Measurements from ENCODE around the gene GABRP.
"Not testable (repeated sequence)": the region's sequence is repeated elsewhere in the genome, so short reads cannot be mapped to it uniquely, and the experiment has no call there.

Gene GABRP

DNA sequence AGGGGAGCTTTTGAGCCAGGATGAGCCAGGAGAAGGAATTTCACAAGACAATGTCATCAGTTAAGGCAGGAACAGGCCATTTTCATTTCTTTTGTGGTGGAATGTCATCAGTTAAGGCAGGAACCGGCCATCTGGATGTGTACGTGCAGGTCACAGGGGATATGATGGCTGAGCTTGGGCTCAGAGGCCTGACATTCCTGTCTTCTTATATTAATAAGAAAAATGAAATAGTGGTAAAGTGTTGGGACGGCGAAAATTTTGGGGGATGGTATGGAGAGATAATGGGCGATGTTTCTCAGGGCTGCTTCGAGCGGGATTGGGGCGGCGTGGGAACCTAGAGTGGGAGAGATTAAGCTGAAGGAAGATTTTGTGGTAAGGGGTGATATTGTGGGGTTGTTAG lies 21.2 kb upstream of the GABRP start:
- H3K4me2 ChIP-seq (ENCODE audit: low read length): not testable (repeated sequence)

DNA sequence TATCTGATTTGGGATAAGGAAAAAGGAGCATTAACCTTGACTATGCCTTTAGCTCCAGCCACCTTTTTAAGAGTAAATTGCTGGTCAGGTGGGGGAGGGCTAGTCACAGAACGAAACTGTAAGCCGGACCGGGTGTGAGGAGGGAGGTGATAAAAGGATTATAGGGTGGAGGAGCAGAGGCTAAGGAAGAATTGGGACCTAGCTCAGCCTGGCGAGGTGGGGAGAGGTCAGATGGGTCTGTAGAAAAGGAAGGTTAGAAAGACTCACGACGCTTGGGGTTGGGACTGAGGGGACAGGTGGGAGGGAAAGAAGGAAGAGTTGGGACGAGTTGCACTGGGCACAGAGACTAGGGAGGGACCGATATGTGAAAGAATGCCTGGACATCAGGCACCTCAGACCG lies 17.7 kb upstream of the GABRP start:
- H3K27me3 ChIP-seq (ENCODE audit: insufficient read depth, low read length); H4K8ac ChIP-seq (ENCODE audit: low read depth, low read length); H3K9ac ChIP-seq (ENCODE audit: low read length); H2AK5ac ChIP-seq (ENCODE audit: low read length); H3K36me3 ChIP-seq (ENCODE audit: control insufficient read depth in 1 of 2, insufficient read depth in 2 of 2, low read length in 2 of 2); H3K4me2 ChIP-seq (ENCODE audit: low read length); H2AFZ ChIP-seq (ENCODE audit: insufficient read depth, low read length, poor library complexity); H3K18ac ChIP-seq (ENCODE audit: low read length); H3K79me1 ChIP-seq (ENCODE audit: low read length); H3K4ac ChIP-seq (ENCODE audit: low read depth, low read length); H3K9me3 ChIP-seq (ENCODE audit: insufficient read depth, low read depth, low read length); H3K4me3 ChIP-seq (ENCODE audit: low read depth, low read length); H4K12ac ChIP-seq (ENCODE audit: low read depth, low read length); H2BK5ac ChIP-seq (ENCODE audit: low read depth, low read length, poor library complexity); H3K27ac ChIP-seq (ENCODE audit: low read depth, low read length); H3K23ac ChIP-seq (ENCODE audit: low read length); H2BK12ac ChIP-seq (ENCODE audit: low read length); H2BK120ac ChIP-seq (ENCODE audit: insufficient read depth, low read length, poor library complexity); H3K79me2 ChIP-seq (ENCODE audit: control insufficient read depth, insufficient read depth, low read length, poor library complexity); DNase-seq; H4K91ac ChIP-seq (ENCODE audit: low read depth, low read length); H3K14ac ChIP-seq (ENCODE audit: low read length): not testable (repeated sequence)
- no CpG with 5 or more reads among the region's 9 CpGs for WGBS (ENCODE audit: extremely low coverage, insufficient coverage, insufficient read length)
- H3K4me1 ChIP-seq (ENCODE audit: control insufficient read depth in 1 of 2, insufficient read depth in 2 of 2, low read length in 2 of 2): peaks cover 17 to 18% of the 10 kb centered on the region in 2 experiments

More for the DNA sequence above, 21.2 kb upstream of the GABRP start:
- H2BK12ac ChIP-seq (ENCODE audit: low read length); H3K14ac ChIP-seq (ENCODE audit: low read length); H4K8ac ChIP-seq (ENCODE audit: low read depth, low read length); H3K79me2 ChIP-seq (ENCODE audit: control insufficient read depth, insufficient read depth, low read length, poor library complexity); H3K27ac ChIP-seq (ENCODE audit: low read depth, low read length); H2AFZ ChIP-seq (ENCODE audit: insufficient read depth, low read length, poor library complexity); H2BK120ac ChIP-seq (ENCODE audit: insufficient read depth, low read length, poor library complexity); H2AK5ac ChIP-seq (ENCODE audit: low read length); H2BK5ac ChIP-seq (ENCODE audit: low read depth, low read length, poor library complexity); H4K12ac ChIP-seq (ENCODE audit: low read depth, low read length); H3K36me3 ChIP-seq (ENCODE audit: control insufficient read depth in 1 of 2, insufficient read depth in 2 of 2, low read length in 2 of 2); H3K4me3 ChIP-seq (ENCODE audit: low read depth, low read length); H3K9ac ChIP-seq (ENCODE audit: low read length); H3K23ac ChIP-seq (ENCODE audit: low read length); H4K91ac ChIP-seq (ENCODE audit: low read depth, low read length); H3K9me3 ChIP-seq (ENCODE audit: insufficient read depth, low read depth, low read length); DNase-seq; H3K4ac ChIP-seq (ENCODE audit: low read depth, low read length); H3K18ac ChIP-seq (ENCODE audit: low read length); H3K27me3 ChIP-seq (ENCODE audit: insufficient read depth, low read length): not testable (repeated sequence)
- Histone ChIP-seq H3K4me1 (ENCODE audit: control insufficient read depth in 1 of 2, insufficient read depth in 2 of 2, low read length in 2 of 2) (peaks cover 23 to 25% of the 10 kb centered on the region in 2 experiments), H3K79me1 (ENCODE audit: low read length) (peaks cover 25% of the 10 kb centered on the region)
- 100% methylated on average over 3 of the region's 9 CpGs for whole genome bisulfite sequencing (ENCODE audit: extremely low coverage, insufficient coverage, insufficient read length)

DNA sequence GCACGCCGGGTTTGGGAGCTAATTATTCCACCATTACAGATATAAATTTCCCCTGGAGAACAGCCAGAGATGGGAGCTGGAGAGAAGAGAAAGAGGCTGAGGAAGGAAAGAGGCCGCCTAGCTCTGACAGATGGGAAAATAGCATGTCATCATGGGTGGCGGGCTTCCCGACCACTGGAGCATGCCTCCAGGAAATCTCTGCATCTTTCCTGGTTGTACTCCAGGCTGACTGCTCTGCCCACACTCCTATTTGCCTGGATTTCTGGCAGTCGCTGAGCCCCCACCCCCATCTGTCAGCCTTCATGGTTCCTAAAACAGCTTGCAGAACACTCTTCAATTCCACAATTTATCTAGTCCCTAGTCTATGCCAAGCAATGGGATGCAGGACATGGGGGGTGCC lies 14.3 kb upstream of the GABRP start:
- Histone ChIP-seq H2BK120ac (ENCODE audit: insufficient read depth, low read length, poor library complexity) (no peak overlapping the region), H3K36me3 (ENCODE audit: control insufficient read depth in 1 of 2, insufficient read depth in 2 of 2, low read length in 2 of 2) (no peaks in the 10 kb centered on the region), H2BK5ac (ENCODE audit: low read depth, low read length, poor library complexity) (no peak overlapping the region), H3K27me3 (ENCODE audit: insufficient read depth, low read length) (no peaks in the 10 kb centered on the region), H3K27ac (ENCODE audit: low read depth, low read length) (no peak overlapping the region), H3K4me2 (ENCODE audit: low read length) (no peak overlapping the region), H3K9ac (ENCODE audit: low read length) (no peak overlapping the region), H2AK5ac (ENCODE audit: low read length) (no peak overlapping the region), H4K8ac (ENCODE audit: low read depth, low read length) (no peak overlapping the region), H3K4me1 (ENCODE audit: control insufficient read depth in 1 of 2, insufficient read depth in 2 of 2, low read length in 2 of 2) (peaks cover 14 to 15% of the 10 kb centered on the region in 2 experiments), H3K4me3 (ENCODE audit: low read depth, low read length) (no peak overlapping the region), H3K14ac (ENCODE audit: low read length) (no peak overlapping the region), H4K91ac (ENCODE audit: low read depth, low read length) (no peak overlapping the region), H3K79me2 (ENCODE audit: control insufficient read depth, insufficient read depth, low read length, poor library complexity) (no peaks in the 10 kb centered on the region), H3K18ac (ENCODE audit: low read length) (no peak overlapping the region), H3K4ac (ENCODE audit: low read depth, low read length) (no peak overlapping the region), H2AFZ (ENCODE audit: insufficient read depth, low read length, poor library complexity) (no peak overlapping the region), H3K9me3 (ENCODE audit: insufficient read depth, low read depth, low read length) (no peaks in the 10 kb centered on the region), H4K12ac (ENCODE audit: low read depth, low read length) (no peak overlapping the region), H2BK12ac (ENCODE audit: low read length) (no peak overlapping the region), H3K23ac (ENCODE audit: low read length) (no peak overlapping the region), H3K79me1 (ENCODE audit: low read length) (peaks cover 6% of the 10 kb centered on the region)
- DNase-seq: no peak
- WGBS (ENCODE audit: extremely low coverage, insufficient coverage, insufficient read length): no CpG with 5 or more reads among the region's 6 CpGs

DNA sequence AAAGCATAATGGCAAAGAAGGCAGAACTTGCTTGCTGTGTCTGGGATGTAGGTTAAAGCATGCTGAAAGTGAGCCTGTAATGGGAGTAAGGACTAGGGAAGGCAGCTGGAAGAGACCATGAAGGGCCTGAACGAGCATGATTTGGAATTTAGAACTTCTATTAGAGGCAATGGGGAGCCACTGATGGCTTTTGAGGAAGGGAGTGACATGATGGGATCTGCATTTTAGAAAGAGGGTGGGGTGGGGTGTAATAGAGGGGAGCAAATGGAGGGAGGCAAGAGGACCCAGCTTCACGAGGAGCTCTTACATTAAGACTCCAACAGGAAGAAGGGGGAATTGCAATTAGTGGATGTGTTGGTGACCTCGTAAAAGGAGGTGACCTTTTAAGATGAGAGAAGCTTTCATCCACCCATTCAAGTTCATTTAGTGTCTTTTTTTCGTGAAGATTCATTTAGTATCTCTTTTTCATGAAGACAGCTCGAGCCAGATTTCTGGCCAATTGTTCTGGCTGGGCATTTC lies 13.6 kb upstream of the GABRP start:
- DNase-seq: no peak
- no peak overlapping the region for H2BK12ac ChIP-seq (ENCODE audit: low read length)

More for the DNA sequence above, 13.6 kb upstream of the GABRP start:
- no peak overlapping the region for H3K23ac ChIP-seq (ENCODE audit: low read length)
- H3K9ac ChIP-seq (ENCODE audit: low read length): no peak overlapping the region
- no peak overlapping the region for H3K18ac ChIP-seq (ENCODE audit: low read length)
- no peak overlapping the region for H2BK120ac ChIP-seq (ENCODE audit: insufficient read depth, low read length, poor library complexity)
- H2AFZ ChIP-seq (ENCODE audit: insufficient read depth, low read length, poor library complexity): no peak overlapping the region
- peaks cover 15 to 17% of the 10 kb centered on the region in 2 experiments for H3K4me1 ChIP-seq (ENCODE audit: control insufficient read depth in 1 of 2, insufficient read depth in 2 of 2, low read length in 2 of 2)
- no peak overlapping the region for H3K4me2 ChIP-seq (ENCODE audit: low read length)
- H3K14ac ChIP-seq (ENCODE audit: low read length): no peak overlapping the region
- no peaks in the 10 kb centered on the region for H3K79me2 ChIP-seq (ENCODE audit: control insufficient read depth, insufficient read depth, low read length, poor library complexity)
- WGBS (ENCODE audit: extremely low coverage, insufficient coverage, insufficient read length): no CpG with 5 or more reads among the region's 5 CpGs
- no peaks in the 10 kb centered on the region for H3K36me3 ChIP-seq (ENCODE audit: control insufficient read depth in 1 of 2, insufficient read depth in 2 of 2, low read length in 2 of 2)
- no peak overlapping the region for H4K91ac ChIP-seq (ENCODE audit: low read depth, low read length)
- no peak overlapping the region for H2BK5ac ChIP-seq (ENCODE audit: low read depth, low read length, poor library complexity)
- H2AK5ac ChIP-seq (ENCODE audit: low read length): no peak overlapping the region
- H3K4ac ChIP-seq (ENCODE audit: low read depth, low read length): no peak overlapping the region
- no peak overlapping the region for H4K12ac ChIP-seq (ENCODE audit: low read depth, low read length)
- no peak overlapping the region for H4K8ac ChIP-seq (ENCODE audit: low read depth, low read length)
- no peak overlapping the region for H3K4me3 ChIP-seq (ENCODE audit: low read depth, low read length)
- no peaks in the 10 kb centered on the region for H3K27me3 ChIP-seq (ENCODE audit: insufficient read depth, low read length)
- peaks cover 9% of the 10 kb centered on the region for H3K79me1 ChIP-seq (ENCODE audit: low read length)
- no peaks in the 10 kb centered on the region for H3K9me3 ChIP-seq (ENCODE audit: insufficient read depth, low read depth, low read length)
- no peak overlapping the region for H3K27ac ChIP-seq (ENCODE audit: low read depth, low read length)
